Suprapubic skin (tissue), 4 donors: Measurements from ENCODE around the gene CYP4F3. TPM values are rescaled to one million over a fixed set of nuclear protein-coding genes. Genes with fewer than 3 reads are reported as not detected.

Source experiments
- DNase-seq, 2 donors: peaks; one replicate each; pipeline ENCODE4 v3.0.0-alpha.2; 2019; ENCODE audit warnings: low spot score in 2 of 2
- H3K27ac ChIP-seq: fragments of 200-600 bp; sonication (generic); one replicate; pipeline ENCODE4 v1.5.1; 2019
- H3K27me3 ChIP-seq: fragments of 200-600 bp; sonication (generic); one replicate; pipeline ENCODE4 v1.5.1; 2019
- H3K36me3 ChIP-seq: fragments of 200-600 bp; sonication (generic); one replicate; pipeline ENCODE4 v1.5.1; 2019
- H3K4me1 ChIP-seq: fragments of 200-600 bp; sonication (generic); one replicate; pipeline ENCODE4 v1.5.1; 2019
- H3K4me3 ChIP-seq: fragments of 200-600 bp; sonication (generic); one replicate; pipeline ENCODE4 v1.5.1; 2019; ENCODE audit warnings: mild to moderate bottlenecking
- H3K9me3 ChIP-seq: fragments of 200-600 bp; sonication (generic); one replicate; pipeline ENCODE4 v1.5.1; 2019
- EP300 ChIP-seq: sonication (generic); formaldehyde crosslinking; IDR thresholded peaks from one replicate; pipeline ENCODE4 v1.6.1; 2017; ENCODE audit warnings: antibody characterized with exemption
- POLR2A ChIP-seq, 2 donors: fragments of 450-650 bp; IDR thresholded peaks; one replicate each; pipeline ENCODE4 v1.6.1; 2017; ENCODE audit warnings: antibody characterized with exemption in 2 of 2, mild to moderate bottlenecking in 2 of 2, moderate library complexity in 2 of 2
- POLR2AphosphoS5 ChIP-seq, 3 donors: sonication (generic); formaldehyde crosslinking; IDR thresholded peaks; one replicate each; pipeline ENCODE4 v1.6.1; 2017; ENCODE audit warnings: antibody characterized with exemption in 3 of 3
- WGBS: methylation state at CpG from one replicate; pipeline ENCODE4 v1.1.5; 2018; 5-methylcytosine and 5-hydroxymethylcytosine counted together
- total RNA-seq, 4 donors: library from RNA; depleted of rRNA; stranded (reverse); fragments of >200 nt; gene quantifications; one replicate each; pipeline ENCODE4 v1.1.0, GENCODE V29; 2016
- TF ChIP-seq, protein P1 (sequence below), 2 donors: fragments of 200-600 bp in 1 of 2; fragments of 450-650 bp in 1 of 2; sonication (generic) in 1 of 2; IDR thresholded peaks; one replicate each; pipeline ENCODE4 v1.5.1; 2016 to 2019; ENCODE audit warnings: antibody characterized with exemption in 2 of 2, mild to moderate bottlenecking in 1 of 2, moderate library complexity in 1 of 2

CYP4F3 gene
- total RNA-seq, 4 donors from 2014 or later = 9.5 to 14.4 (median 12.2) TPM

DNA sequence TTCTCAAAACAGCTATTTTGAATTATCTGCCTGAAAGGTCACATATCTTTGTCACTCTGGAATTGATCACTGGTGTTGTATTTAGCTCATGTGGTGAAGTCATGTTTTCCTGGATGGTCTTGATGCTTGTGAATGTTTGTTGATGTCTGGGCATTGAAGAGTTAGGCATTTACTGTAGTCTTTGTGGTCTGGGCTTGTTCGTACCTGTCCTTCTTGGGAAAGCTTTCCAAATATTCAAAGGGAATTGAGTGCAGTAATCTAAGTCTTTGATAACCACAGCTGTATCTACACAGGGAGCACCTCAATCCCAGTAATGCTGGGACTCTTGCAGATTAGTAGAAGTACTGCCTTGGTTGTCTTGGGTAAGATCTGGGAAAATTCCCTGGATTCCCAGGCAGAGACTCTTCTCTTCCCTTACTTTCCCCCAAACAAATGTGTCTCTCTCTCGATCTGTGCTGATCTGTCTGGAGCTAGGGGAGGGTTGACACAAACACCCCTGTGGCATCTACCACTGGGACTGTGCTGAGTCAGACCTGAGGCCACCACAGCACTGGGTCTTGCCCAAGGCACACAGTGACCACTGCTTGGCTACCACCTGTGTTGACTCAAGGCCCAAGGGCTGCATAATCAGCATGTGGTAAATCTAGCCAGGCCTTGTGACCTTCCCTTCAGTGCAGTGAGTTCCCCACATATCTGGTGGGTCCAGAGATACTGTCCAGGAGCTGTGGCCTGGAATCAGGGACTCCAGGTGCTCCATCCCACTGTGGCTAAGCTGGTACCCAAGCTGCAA, 5.5 kb upstream of the CYP4F3 start:
- no peak overlapping the region for H3K27ac ChIP-seq
- no peaks in the 10 kb centered on the region for H3K9me3 ChIP-seq
- no peaks in the 10 kb centered on the region for H3K36me3 ChIP-seq
- H3K4me3 ChIP-seq = no peak overlapping the region
- TF ChIP-seq, protein P1, sequence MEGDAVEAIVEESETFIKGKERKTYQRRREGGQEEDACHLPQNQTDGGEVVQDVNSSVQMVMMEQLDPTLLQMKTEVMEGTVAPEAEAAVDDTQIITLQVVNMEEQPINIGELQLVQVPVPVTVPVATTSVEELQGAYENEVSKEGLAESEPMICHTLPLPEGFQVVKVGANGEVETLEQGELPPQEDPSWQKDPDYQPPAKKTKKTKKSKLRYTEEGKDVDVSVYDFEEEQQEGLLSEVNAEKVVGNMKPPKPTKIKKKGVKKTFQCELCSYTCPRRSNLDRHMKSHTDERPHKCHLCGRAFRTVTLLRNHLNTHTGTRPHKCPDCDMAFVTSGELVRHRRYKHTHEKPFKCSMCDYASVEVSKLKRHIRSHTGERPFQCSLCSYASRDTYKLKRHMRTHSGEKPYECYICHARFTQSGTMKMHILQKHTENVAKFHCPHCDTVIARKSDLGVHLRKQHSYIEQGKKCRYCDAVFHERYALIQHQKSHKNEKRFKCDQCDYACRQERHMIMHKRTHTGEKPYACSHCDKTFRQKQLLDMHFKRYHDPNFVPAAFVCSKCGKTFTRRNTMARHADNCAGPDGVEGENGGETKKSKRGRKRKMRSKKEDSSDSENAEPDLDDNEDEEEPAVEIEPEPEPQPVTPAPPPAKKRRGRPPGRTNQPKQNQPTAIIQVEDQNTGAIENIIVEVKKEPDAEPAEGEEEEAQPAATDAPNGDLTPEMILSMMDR (IDR thresholded peaks at IDR 0.05) = no peak
- TF ChIP-seq POLR2A (IDR thresholded peaks at IDR 0.05) (no peak), POLR2AphosphoS5 (IDR thresholded peaks at IDR 0.05) (no peak), EP300 (no peak)
- 79% methylated on average over 2 of the region's 2 CpGs for WGBS
- DNase-seq = no peak
- peaks cover 3% of the 10 kb centered on the region for H3K27me3 ChIP-seq
- H3K4me1 ChIP-seq = peaks cover 7% of the 10 kb centered on the region

DNA sequence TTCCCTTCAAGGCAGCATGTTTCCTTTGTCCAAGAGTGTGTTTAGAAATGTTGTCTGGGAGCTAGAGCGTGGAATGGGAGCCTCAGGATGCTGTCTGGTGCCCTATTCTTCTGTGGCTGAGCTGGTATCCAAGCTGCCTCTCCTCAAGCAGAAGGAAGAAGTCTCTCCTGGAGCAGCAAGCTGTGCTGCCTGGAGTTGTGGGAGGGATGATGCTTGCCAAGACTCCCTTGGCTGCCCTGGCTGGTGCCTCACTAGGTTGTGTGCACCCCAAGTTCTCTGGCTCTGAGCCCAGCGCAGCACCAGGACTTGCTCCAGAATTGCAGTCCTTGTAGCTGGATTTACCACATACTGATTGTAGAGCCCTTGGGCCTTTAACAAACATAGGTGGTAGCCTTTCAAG, 4.7 kb upstream of the CYP4F3 start:
- DNase-seq = no peak
- no peaks in the 10 kb centered on the region for H3K9me3 ChIP-seq
- WGBS = no CpG with 5 or more reads among the region's 2 CpGs
- H3K36me3 ChIP-seq = no peaks in the 10 kb centered on the region
- no peak overlapping the region for H3K27ac ChIP-seq
- TF ChIP-seq, protein P1 (IDR thresholded peaks at IDR 0.05) = no peak
- TF ChIP-seq EP300 (no peak), POLR2AphosphoS5 (IDR thresholded peaks at IDR 0.05) (no peak), POLR2A (IDR thresholded peaks at IDR 0.05) (no peak)
- no peak overlapping the region for H3K4me3 ChIP-seq
- H3K4me1 ChIP-seq = peaks cover 15% of the 10 kb centered on the region
- H3K27me3 ChIP-seq = peaks cover 3% of the 10 kb centered on the region

DNA sequence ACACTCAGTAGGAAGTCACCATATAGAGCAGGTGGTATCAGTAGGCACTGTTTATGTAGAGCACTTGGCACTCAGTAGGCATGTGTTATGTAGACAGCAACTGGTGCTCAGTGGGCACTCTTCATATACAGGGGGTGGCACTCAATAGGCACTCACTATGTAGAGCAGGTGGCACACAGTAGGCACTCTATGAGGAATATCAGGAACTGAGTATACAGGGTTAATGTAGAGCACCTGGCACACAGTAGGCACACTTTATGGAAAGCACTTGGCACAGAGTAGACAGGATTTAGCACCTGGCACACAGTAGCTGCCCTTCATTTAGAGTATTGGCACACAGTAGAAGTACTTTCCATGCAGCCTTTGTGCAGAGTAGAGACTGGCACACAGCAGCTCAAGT, 1.1 kb upstream of the CYP4F3 start:
- no peaks in the 10 kb centered on the region for H3K36me3 ChIP-seq
- no peaks in the 10 kb centered on the region for H3K9me3 ChIP-seq
- TF ChIP-seq POLR2A (IDR thresholded peaks at IDR 0.05) = no peak
- no peak for DNase-seq
- H3K4me3 ChIP-seq = no peak overlapping the region
- H3K4me1 ChIP-seq = peaks cover 24% of the 10 kb centered on the region
- no peaks in the 10 kb centered on the region for H3K27me3 ChIP-seq
- peak overlapping the region; percentile 24 for H3K27ac ChIP-seq

DNA sequence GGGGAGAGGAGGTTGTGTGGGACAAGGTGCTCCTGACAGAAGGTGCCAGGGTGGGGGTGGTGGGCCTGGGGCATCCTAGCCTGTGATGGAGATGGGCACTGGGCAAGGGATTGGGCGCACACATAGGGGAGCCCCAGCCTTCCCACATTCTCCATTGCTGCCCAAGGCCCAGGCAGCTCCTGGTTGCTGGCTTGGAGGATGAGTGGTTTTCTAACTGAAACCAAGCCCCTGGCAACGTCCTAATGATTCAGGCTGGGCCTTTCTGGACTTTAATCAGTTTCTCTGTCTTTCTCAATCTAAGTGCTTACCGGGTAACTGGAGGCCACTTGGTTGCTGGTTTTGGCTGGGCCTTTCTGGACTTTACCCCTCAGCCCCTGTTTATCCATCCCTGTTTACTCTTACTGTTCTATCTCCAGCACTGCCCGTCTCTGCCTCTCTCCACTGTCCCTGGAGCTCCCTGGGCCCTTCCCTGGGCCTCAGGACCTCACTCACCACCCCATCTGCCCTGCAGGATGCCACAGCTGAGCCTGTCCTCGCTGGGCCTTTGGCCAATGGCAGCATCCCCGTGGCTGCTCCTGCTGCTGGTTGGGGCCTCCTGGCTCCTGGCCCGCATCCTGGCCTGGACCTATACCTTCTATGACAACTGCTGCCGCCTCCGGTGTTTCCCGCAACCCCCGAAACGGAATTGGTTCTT, 354 bp downstream of the CYP4F3 start:
- no peak for TF ChIP-seq POLR2AphosphoS5 (IDR thresholded peaks at IDR 0.05)
- TF ChIP-seq, protein P1 (IDR thresholded peaks at IDR 0.05) = no peak
- no peak for TF ChIP-seq EP300
- TF ChIP-seq POLR2A (IDR thresholded peaks at IDR 0.05) = no peak
- Histone ChIP-seq H3K36me3 (no peaks in the 10 kb centered on the region), H3K27ac (peak overlapping the region; percentile 48), H3K9me3 (no peaks in the 10 kb centered on the region), H3K27me3 (no peaks in the 10 kb centered on the region), H3K4me3 (no peak overlapping the region), H3K4me1 (peaks cover 24% of the 10 kb centered on the region)
- no peak for DNase-seq
- WGBS = 70% methylated on average over 11 of the region's 12 CpGs

DNA sequence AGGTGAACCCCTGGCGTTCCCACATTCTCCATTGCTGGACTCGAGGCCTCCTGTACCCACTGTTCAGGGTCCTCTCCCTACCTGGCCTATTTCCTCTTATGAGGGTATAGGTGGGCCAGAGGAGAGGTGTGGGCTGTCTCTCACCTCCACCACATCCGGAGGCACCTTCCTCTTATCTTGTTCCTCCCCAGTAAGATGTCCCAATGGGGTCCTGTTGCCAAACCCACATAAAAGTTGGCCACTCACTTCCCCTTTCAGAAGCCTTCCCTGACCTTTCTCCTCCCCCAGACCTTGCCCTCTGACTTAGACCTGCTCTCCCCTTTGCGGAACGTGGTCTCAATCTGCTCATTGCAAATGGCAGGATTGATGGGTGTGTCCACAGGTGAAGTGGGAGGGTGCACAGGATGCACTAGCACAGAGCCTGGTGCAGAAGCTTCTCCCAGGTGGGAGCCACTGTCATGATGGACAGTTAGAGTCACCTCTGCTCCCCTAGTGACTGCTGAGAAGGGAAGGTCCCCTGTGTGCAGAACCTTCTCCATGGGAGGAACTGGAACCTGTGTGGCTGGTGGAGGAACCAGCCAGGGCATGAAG, 1.3 kb downstream of the CYP4F3 start:
- WGBS = 80% methylated on average over 5 of the region's 5 CpGs
- no peak overlapping the region for H3K4me3 ChIP-seq

More for the DNA sequence above, 1.3 kb downstream of the CYP4F3 start:
- no peak for DNase-seq
- H3K4me1 ChIP-seq = peaks cover 24% of the 10 kb centered on the region
- H3K27me3 ChIP-seq = no peaks in the 10 kb centered on the region
- TF ChIP-seq, protein P1 (IDR thresholded peaks at IDR 0.05) = no peak
- no peak for TF ChIP-seq POLR2AphosphoS5 (IDR thresholded peaks at IDR 0.05)
- no peak for TF ChIP-seq POLR2A (IDR thresholded peaks at IDR 0.05)
- no peak for TF ChIP-seq EP300
- no peaks in the 10 kb centered on the region for H3K36me3 ChIP-seq
- no peaks in the 10 kb centered on the region for H3K9me3 ChIP-seq
- no peak overlapping the region for H3K27ac ChIP-seq
